GM12865 (cell line): ENCODE results near the gene ATAD3B.

Experiments
- DNase-seq: peaks from one replicate; pipeline ENCODE4 v3.0.0; 2010; ENCODE audit warnings: low read depth
- H3K4me3 ChIP-seq: 2 replicates; pipeline ENCODE4 v1.5.1; 2011; ENCODE audit warnings: mild to moderate bottlenecking, low read depth, low read length, control low read depth
- CTCF ChIP-seq: IDR thresholded peaks from 2 replicates; pipeline ENCODE4 v1.5.1; 2011; ENCODE audit warnings: low read length, control low read depth, low read depth, inconsistent platforms; ENCODE audit not compliant: insufficient read depth; ENCODE audit errors: missing control alignments

Gene ATAD3B

GRCh38 chr1:1430114-1430982 is 41.2 kb upstream of the ATAD3B start:
- TF ChIP-seq CTCF, result no peak
- H3K4me3 ChIP-seq, result no peak overlapping the region
- DNase-seq, result no peak

- TF ChIP-seq CTCF, result no peak
- no peak for DNase-seq
- no peak overlapping the region for H3K4me3 ChIP-seq
Measured at GRCh38 chr1:1430992-1431844, 40.3 kb upstream of the ATAD3B start.

GRCh38 chr1:1431845-1432273 is 39.7 kb upstream of the ATAD3B start:
- DNase-seq, result no peak
- no peak for TF ChIP-seq CTCF
- no peak overlapping the region for H3K4me3 ChIP-seq

GRCh38 chr1:1432274-1432950 is 39.2 kb upstream of the ATAD3B start:
- H3K4me3 ChIP-seq, result no peak overlapping the region
- TF ChIP-seq CTCF, result no peak
- no peak for DNase-seq

- no peak for DNase-seq
- H3K4me3 ChIP-seq, result no peak overlapping the region
Measured at GRCh38 chr1:1432951-1433803, 38.4 kb upstream of the ATAD3B start.

More at GRCh38 chr1:1432951-1433803, 38.4 kb upstream of the ATAD3B start:
- no peak for TF ChIP-seq CTCF
